Measurements from ENCODE around the gene CPEB1.

Gene CPEB1

DNA sequence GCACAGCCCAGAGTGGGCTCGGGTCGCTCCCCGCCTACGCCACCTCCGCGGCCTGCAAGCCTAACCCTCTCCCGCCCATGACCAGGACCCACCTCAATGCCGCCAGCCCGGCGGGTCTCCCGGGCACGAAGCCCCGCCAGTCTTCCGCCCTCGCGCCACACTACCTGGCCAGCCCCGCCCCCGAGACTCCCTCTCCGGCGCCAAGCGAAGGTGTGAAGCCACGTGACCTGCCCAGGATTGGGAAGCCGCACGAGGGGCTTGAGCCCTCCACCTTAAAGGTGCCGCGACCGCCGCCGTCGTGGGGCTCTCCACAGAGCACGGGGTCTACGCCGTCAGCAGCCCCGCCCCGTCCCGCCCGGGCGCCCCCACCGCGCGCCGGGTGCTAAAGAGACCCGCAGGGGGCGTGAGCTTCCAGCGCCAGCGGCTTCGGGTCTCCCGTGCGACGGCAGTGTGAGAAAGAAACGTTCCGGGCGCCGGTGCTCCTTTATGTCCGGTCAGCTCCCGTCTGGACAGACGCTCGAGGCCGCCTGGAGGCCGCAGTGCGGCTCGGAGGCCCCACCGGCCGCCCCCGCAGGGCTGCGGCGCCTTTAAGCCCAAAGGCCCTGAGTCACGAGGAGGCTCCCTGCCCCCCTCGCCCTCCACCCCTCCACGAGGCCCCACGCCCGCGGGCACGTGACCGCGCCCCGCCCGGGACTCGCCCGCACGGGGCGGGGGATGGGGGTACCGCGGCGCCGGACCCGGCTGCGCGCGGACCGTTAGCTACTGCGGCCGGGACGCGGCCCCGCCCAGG lies at the start of gene CPEB1:
TSS of gene CPEB1 (minus strand) at position 319 of the 790 bp plus-strand sequence. CDS start 18,904 bp downstream, outside the sequence.
- TF ChIP-seq, protein P1, sequence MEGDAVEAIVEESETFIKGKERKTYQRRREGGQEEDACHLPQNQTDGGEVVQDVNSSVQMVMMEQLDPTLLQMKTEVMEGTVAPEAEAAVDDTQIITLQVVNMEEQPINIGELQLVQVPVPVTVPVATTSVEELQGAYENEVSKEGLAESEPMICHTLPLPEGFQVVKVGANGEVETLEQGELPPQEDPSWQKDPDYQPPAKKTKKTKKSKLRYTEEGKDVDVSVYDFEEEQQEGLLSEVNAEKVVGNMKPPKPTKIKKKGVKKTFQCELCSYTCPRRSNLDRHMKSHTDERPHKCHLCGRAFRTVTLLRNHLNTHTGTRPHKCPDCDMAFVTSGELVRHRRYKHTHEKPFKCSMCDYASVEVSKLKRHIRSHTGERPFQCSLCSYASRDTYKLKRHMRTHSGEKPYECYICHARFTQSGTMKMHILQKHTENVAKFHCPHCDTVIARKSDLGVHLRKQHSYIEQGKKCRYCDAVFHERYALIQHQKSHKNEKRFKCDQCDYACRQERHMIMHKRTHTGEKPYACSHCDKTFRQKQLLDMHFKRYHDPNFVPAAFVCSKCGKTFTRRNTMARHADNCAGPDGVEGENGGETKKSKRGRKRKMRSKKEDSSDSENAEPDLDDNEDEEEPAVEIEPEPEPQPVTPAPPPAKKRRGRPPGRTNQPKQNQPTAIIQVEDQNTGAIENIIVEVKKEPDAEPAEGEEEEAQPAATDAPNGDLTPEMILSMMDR (IDR thresholded peaks at IDR 0.05; ENCODE audit: low read depth, low read length, missing control alignments), result no peak
- DNase-seq (ENCODE audit: low read depth), result no peak
- peak within 1 kb of the TSS; percentile 55 for H3K4me3 ChIP-seq (ENCODE audit: low read depth, low read length)

DNA sequence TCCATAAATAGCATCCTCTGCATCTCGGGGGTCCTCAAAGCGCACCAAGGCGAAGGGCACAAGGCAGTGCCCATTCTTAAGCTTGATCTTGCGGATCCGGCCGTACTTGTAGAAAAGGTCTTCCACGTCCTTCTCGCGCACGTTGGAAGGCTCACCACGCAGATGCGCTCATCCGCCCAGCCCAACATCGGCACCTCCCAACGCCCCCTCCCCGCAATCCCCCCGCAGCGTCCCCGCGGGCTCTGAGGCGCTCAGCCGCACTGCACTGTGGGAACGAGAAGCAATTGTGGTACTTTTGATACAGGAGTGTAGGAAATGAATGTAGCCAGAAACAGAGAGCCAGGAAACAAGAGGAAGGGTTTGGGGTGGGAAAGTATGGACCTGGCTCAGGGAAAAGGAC lies 45.0 kb upstream of the CPEB1 start:
- TF ChIP-seq, protein P1 (IDR thresholded peaks at IDR 0.05; ENCODE audit: low read depth, low read length, missing control alignments), result no peak
- H3K4me3 ChIP-seq (ENCODE audit: low read depth, low read length), result no peak overlapping the region

GRCh38 chr15:82689147-82689546 lies 42.0 kb upstream of the CPEB1 start:
- TF ChIP-seq, protein P1 (IDR thresholded peaks at IDR 0.05; ENCODE audit: low read depth, low read length, missing control alignments), result no peak

More for the DNA sequence above, 45.0 kb upstream of the CPEB1 start:
- no peak for DNase-seq (ENCODE audit: low read depth)

GRCh38 chr15:82688691-82689090 lies 41.5 kb upstream of the CPEB1 start:
- no peak overlapping the region for H3K4me3 ChIP-seq (ENCODE audit: low read depth, low read length)
- DNase-seq (ENCODE audit: low read depth), result no peak
- TF ChIP-seq, protein P1 (IDR thresholded peaks at IDR 0.05; ENCODE audit: low read depth, low read length, missing control alignments), result no peak

More at GRCh38 chr15:82689147-82689546, 42.0 kb upstream of the CPEB1 start:
- no peak for DNase-seq (ENCODE audit: low read depth)
- H3K4me3 ChIP-seq (ENCODE audit: low read depth, low read length), result no peak overlapping the region

- no peak overlapping the region; the same call in 1 of the 2 replicates for H3K4me3 ChIP-seq (ENCODE audit: low read depth, low read length)
- TF ChIP-seq, protein P1 (IDR thresholded peaks at IDR 0.05; ENCODE audit: low read depth, low read length, missing control alignments), result no peak
- DNase-seq (ENCODE audit: low read depth), result no peak
Observed at GRCh38 chr15:82681371-82681770, 34.2 kb upstream of the CPEB1 start.

DNA sequence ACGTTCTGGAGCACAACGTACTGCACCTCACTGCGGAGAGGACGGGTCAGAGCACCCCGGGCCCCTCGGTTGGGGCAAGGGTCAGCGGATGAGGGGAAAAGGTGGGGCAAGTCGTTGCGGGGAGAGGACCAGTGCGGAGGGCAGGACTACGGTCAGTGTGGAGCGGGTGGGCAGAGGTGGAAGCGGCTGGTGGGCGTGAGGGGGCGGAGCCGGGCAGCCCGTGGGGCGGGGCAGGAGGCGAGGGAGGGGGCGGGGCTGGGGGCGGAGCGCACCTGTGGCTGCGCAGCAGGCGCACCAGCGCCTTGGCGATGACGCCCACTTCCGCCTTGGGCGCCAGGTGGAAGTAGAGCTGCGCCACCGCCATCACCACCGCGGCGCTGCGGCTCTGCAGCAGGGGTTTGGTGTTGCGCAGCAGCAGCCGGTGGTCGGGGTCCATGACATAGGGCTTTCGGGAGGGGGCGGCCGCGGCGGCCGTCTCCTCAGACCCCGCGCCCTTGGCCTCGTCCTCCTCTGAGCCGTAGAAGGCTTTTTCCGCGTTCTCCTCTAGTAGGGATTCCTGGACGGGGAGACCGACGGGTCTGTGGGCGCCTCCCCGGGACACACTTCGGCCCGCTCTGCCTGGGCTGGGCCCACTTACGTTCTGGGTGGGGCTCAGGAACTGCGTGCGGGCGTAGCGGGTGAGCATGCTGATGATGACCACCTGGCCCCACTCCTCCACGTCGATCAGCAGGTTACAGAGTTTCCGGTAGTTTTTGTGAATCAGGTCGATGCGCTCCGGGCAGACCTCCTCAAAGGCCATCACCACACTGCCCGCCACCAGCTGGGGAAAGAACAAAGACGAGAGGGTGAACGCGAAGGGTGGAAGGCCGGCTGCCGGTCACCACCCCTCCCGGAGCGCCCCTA lies 33.3 kb upstream of the CPEB1 start:
- peak overlapping the region; percentile 62 for H3K4me3 ChIP-seq (ENCODE audit: low read depth, low read length)
- TF ChIP-seq, protein P1 (IDR thresholded peaks at IDR 0.05; ENCODE audit: low read depth, low read length, missing control alignments), result peak; percentile 42
- peak; percentile 50 for DNase-seq (ENCODE audit: low read depth)

Measured in GM12864 (cell line).